A549 (cell line): Measurements from ENCODE around the gene SMYD5.

Experiments used
- EP300 ChIP-seq, 2 experiments: fragments of >200 bp; sonication (Bioruptor Twin); formaldehyde crosslinking; IDR thresholded peaks; 2 replicates in 1 of 2; 3 replicates in 1 of 2; pipeline ENCODE4 v1.6.1; 2016 to 2017
- RCOR1 ChIP-seq: fragments of 150-350 bp; IDR thresholded peaks from 2 replicates; pipeline ENCODE4 v1.6.1; 2014; ENCODE audit warnings: antibody characterized with exemption, low read length, low read depth
- TF ChIP-seq, protein P1 (sequence below): fragments of >200 bp; sonication (Bioruptor Twin); formaldehyde crosslinking; IDR thresholded peaks from 3 replicates; pipeline ENCODE4 v1.5.1; 2016

DNA sequence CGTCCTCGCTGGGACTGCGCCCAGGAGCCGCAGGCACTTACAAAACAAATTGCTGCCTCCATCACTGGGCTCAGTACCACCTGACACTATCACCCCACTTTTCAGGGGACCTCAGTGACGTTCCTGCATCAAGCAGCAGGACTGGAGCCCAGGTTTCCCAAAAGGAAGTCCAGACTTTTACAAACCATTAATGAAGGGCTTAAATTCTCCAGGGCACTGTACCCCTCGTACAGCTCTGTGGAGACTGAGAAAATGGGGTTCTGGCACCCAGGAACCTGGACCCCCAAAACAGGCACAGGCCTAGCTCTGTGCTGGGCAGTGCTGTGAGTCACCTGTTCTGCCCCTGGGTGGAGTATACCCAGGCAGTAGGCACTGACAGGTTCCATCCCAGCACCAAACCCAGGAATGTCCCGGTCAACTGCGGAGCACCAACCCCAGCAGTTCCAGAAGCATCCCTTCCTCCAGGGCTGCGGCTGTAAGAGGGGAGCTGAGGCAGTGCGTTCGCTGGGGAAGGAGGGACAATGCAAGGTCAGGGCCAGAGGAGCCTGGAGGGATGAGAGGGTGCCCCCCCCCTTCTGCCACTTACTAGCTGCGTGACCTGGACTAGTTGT, 36.3 kb upstream of the SMYD5 start:
- TF ChIP-seq EP300 (IDR thresholded peaks at IDR 0.05) (no peak), RCOR1 (no peak)
- TF ChIP-seq, protein P1, sequence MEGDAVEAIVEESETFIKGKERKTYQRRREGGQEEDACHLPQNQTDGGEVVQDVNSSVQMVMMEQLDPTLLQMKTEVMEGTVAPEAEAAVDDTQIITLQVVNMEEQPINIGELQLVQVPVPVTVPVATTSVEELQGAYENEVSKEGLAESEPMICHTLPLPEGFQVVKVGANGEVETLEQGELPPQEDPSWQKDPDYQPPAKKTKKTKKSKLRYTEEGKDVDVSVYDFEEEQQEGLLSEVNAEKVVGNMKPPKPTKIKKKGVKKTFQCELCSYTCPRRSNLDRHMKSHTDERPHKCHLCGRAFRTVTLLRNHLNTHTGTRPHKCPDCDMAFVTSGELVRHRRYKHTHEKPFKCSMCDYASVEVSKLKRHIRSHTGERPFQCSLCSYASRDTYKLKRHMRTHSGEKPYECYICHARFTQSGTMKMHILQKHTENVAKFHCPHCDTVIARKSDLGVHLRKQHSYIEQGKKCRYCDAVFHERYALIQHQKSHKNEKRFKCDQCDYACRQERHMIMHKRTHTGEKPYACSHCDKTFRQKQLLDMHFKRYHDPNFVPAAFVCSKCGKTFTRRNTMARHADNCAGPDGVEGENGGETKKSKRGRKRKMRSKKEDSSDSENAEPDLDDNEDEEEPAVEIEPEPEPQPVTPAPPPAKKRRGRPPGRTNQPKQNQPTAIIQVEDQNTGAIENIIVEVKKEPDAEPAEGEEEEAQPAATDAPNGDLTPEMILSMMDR, result peak; percentile 4; the same call in 1 of the 3 replicates
